PC-9 (cell line): ENCODE measurements around the gene FAXC. TPM values are rescaled to one million over a fixed set of nuclear protein-coding genes. Genes with fewer than 3 reads are reported as not detected.

Experiments
- BruUV-seq: library from RNA; stranded (reverse); fragments of 400-500 nt; replicated peaks from 2 replicates; lab custom pipeline; 2021; lab: Mats Ljungman, UMichigan
- CTCF ChIA-PET: fragments of 300-600 bp; sonication (Branson Sonifier 250); formaldehyde crosslinking; loops from one replicate; lab custom pipeline; 2022; ENCODE audit warnings: antibody characterized with exemption; lab: Charles Lee
- POLR2A ChIA-PET: fragments of 300-600 bp; sonication (Branson Sonifier 250); formaldehyde crosslinking; loops from one replicate; lab custom pipeline; 2022; ENCODE audit warnings: antibody characterized with exemption; ENCODE audit not compliant: unreplicated experiment; lab: Charles Lee
- DNase-seq, 2 experiments: peaks; one replicate each; pipeline versions ENCODE4 v3.0.0 to v3.0.0-alpha.2; 2015 to 2022; ENCODE audit warnings: mixed read lengths in 1 of 2
- H2AFZ ChIP-seq: fragments of 200-600 bp; sonication (generic); 2 replicates; pipeline ENCODE4 v1.8.1; 2017; ENCODE audit warnings: antibody characterized with exemption
- H3F3A ChIP-seq: fragments of 200-600 bp; sonication (generic); 2 replicates; pipeline ENCODE4 v1.8.1; 2017; ENCODE audit warnings: antibody characterized with exemption, mild to moderate bottlenecking, low read depth; ENCODE audit not compliant: insufficient read depth
- H3K27ac ChIP-seq: fragments of 200-600 bp; sonication (generic); 2 replicates; pipeline ENCODE4 v1.6.1; 2016; ENCODE audit warnings: mixed run types
- H3K27me3 ChIP-seq: fragments of 200-600 bp; sonication (generic); 2 replicates; pipeline ENCODE4 v1.6.1; 2016; ENCODE audit warnings: low read depth, mixed run types; ENCODE audit not compliant: insufficient read depth
- H3K36me3 ChIP-seq: fragments of 200-600 bp; sonication (generic); 2 replicates; pipeline ENCODE4 v1.6.1; 2016; ENCODE audit warnings: low read depth, mixed run types
- H3K4me1 ChIP-seq: fragments of 200-600 bp; sonication (generic); replicated peaks from 2 replicates; pipeline ENCODE4 v1.6.1; 2016; ENCODE audit warnings: mixed run types; ENCODE audit not compliant: insufficient read depth
- H3K4me2 ChIP-seq: fragments of 200-600 bp; sonication (generic); 2 replicates; pipeline ENCODE4 v1.6.1; 2017; ENCODE audit warnings: mixed run types
- H3K4me3 ChIP-seq: fragments of 200-600 bp; sonication (generic); 2 replicates; pipeline ENCODE4 v1.6.1; 2016; ENCODE audit warnings: mixed run types
- H3K79me2 ChIP-seq: fragments of 200-600 bp; sonication (generic); 2 replicates; pipeline ENCODE4 v1.6.1; 2017; ENCODE audit warnings: low read depth, mixed run types
- H3K9me2 ChIP-seq: fragments of 200-600 bp; sonication (generic); 2 replicates; pipeline ENCODE4 v1.8.1; 2017; ENCODE audit warnings: mild to moderate bottlenecking; ENCODE audit not compliant: insufficient read depth
- H3K9me3 ChIP-seq: fragments of 200-600 bp; sonication (generic); 2 replicates; pipeline ENCODE4 v1.8.1; 2016; ENCODE audit warnings: low read depth; ENCODE audit not compliant: insufficient read depth
- H4K20me1 ChIP-seq: fragments of 200-600 bp; sonication (generic); 2 replicates; pipeline ENCODE4 v1.8.1; 2017; ENCODE audit not compliant: insufficient read depth
- EZH2 ChIP-seq: fragments of 200-600 bp; sonication (generic); IDR thresholded peaks from 2 replicates; pipeline ENCODE4 v1.8.0; 2017; ENCODE audit warnings: antibody characterized with exemption, low read depth
- intact Hi-C: fragments of 100-400 bp; cut with micrococcal nuclease; formaldehyde crosslinking; loops from one replicate; pipeline ENCODE4 v1.10.0; 2022; ENCODE audit not compliant: unreplicated experiment
- total RNA-seq: library from RNA; stranded (reverse); gene quantifications from 2 replicates; pipeline ENCODE4 v1.2.3, GENCODE V29; 2021
- TF ChIP-seq, protein P1 (sequence below): fragments of 200-600 bp; sonication (generic); conservative IDR thresholded peaks from 2 replicates; pipeline ENCODE4 v1.6.1; 2017; ENCODE audit warnings: mixed run types, antibody characterized with exemption, mild to moderate bottlenecking, moderate library complexity

FAXC gene
- total RNA-seq, 1 experiment from 2014 or later, result 3.3 TPM

DNA sequence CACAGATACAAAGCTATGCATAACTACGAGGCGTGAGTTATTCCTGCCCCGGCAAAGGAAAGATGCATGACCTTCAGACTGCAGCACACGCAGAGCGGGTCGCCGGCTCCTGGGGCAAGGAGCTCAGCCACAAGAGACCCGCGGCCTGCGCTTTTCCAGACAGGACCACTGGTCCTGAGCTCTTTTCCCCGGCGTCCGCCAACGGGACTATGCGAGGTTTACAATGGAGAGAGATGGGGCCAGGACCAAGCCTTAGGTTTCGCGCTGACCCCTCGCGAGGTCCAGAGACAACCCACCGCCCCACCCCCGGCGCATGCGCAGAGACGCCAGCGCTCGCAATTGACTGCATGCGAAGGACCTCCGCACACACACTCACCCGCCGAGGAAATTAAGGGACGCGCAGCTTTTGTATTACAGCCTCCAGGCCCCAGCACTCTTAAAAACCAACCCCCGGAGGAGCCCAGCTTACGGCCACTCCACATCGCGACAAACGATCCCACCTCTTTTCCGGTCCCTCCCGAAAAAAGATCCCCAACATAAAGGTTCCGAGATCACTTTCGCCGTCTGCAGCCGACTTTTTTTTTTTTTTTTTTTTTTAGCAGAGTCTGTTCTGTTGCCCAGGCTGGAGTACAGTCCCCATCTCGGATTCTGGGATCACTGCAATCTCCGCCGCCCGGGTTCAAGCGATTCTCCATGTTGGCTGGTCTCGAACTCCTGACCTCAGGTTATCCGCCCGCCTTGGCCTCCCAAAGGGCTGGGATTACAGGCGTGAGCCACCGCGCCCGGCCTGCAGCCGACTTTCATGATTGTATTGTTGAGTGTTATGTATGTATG lies 44.4 kb upstream of the FAXC start, which contains the start of gene COQ3:
TSS of gene COQ3 (minus strand) at position 498 of the 834 bp plus-strand sequence. CDS start at position 482, 16 bp downstream.
- POLR2A ChIA-PET, result interaction anchor here (0.6 to 0.9 kb wide), 4 partner anchors 15 to 174 kb away, joined by 3 to 47 read pairs (median 6); partner anchors contain the start of gene PNISR

DNA sequence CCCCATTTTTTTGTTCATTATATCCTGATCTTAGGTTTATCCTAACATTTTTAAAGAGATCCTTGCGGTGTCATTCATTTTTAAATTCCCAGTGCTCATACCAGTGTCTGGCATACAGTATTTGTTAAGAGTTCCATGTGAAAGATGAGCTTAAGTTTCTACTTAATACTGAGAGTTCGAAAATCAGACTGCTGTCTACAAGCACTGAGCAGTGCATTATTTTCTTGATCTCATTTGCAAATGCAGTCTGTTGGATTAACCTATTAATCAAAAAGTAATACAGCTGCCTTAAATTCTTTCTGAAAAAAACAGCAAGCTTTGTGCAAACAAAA lies 43.9 kb upstream of the FAXC start:
- H3K36me3 ChIP-seq, result no peaks in the 10 kb centered on the region; the same call in 1 of the 2 replicates
- peak overlapping the region; percentile 96 for H3K4me3 ChIP-seq
- peak overlapping the region; percentile 98 for H3K4me2 ChIP-seq
- H3K4me1 ChIP-seq, result peaks cover 10% of the 10 kb centered on the region; the same call in 1 of the 2 replicates
- H2AFZ ChIP-seq, result peak overlapping the region; percentile 100
- peak overlapping the region; percentile 76 for H3K27ac ChIP-seq
- no peaks in the 10 kb centered on the region for H3K9me2 ChIP-seq
- BruUV-seq, result no TSS peak
- peaks cover 13% of the 10 kb centered on the region; the same call in 1 of the 2 replicates for H3F3A ChIP-seq
- H3K79me2 ChIP-seq, result peaks cover 11% of the 10 kb centered on the region; the same call in 1 of the 2 replicates
- no peaks in the 10 kb centered on the region for H3K27me3 ChIP-seq
- intact Hi-C loops, result loop anchor here (1.0 kb wide), 1 partner anchor 32 kb away; the partner anchor contains the start of gene PNISR
- H3K9me3 ChIP-seq, result no peaks in the 10 kb centered on the region
- no peak for DNase-seq
- H4K20me1 ChIP-seq, result no peaks in the 10 kb centered on the region
- POLR2A ChIA-PET, result interaction anchor here (0.6 to 0.9 kb wide), 3 partner anchors 16 to 175 kb away, joined by 3 to 47 read pairs (median 7); partner anchors contain the start of gene PNISR
- CTCF ChIA-PET, result interaction anchor here (0.7 to 0.9 kb wide), 3 partner anchors 59 to 467 kb away, joined by 4 to 9 read pairs (median 6); no protein-coding TSS in a partner anchor
- TF ChIP-seq EZH2, result no peak
- TF ChIP-seq, protein P1, sequence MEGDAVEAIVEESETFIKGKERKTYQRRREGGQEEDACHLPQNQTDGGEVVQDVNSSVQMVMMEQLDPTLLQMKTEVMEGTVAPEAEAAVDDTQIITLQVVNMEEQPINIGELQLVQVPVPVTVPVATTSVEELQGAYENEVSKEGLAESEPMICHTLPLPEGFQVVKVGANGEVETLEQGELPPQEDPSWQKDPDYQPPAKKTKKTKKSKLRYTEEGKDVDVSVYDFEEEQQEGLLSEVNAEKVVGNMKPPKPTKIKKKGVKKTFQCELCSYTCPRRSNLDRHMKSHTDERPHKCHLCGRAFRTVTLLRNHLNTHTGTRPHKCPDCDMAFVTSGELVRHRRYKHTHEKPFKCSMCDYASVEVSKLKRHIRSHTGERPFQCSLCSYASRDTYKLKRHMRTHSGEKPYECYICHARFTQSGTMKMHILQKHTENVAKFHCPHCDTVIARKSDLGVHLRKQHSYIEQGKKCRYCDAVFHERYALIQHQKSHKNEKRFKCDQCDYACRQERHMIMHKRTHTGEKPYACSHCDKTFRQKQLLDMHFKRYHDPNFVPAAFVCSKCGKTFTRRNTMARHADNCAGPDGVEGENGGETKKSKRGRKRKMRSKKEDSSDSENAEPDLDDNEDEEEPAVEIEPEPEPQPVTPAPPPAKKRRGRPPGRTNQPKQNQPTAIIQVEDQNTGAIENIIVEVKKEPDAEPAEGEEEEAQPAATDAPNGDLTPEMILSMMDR, result no peak

More for the DNA sequence above, 44.4 kb upstream of the FAXC start, which contains the start of gene COQ3:
- peak within 1 kb of the TSS; percentile 76 for H3K27ac ChIP-seq
- CTCF ChIA-PET, result interaction anchor here (0.7 to 0.9 kb wide), 3 partner anchors 59 to 466 kb away, joined by 4 to 9 read pairs (median 6); no protein-coding TSS in a partner anchor
- no peaks in the 10 kb centered on the region for H3K9me2 ChIP-seq
- no peaks in the 10 kb centered on the region for H3K9me3 ChIP-seq
- H3K4me2 ChIP-seq, result peak within 1 kb of the TSS; percentile 98
- peak; percentile 70 to 73 for DNase-seq
- BruUV-seq, result TSS peak; percentile 83
- intact Hi-C loops, result loop anchor here (1.0 kb wide), 2 partner anchors 31 to 45 kb away; partner anchors contain the start of genes FAXC and PNISR
- peaks cover 11% of the 10 kb centered on the region; the same call in 1 of the 2 replicates for H3K79me2 ChIP-seq
- H4K20me1 ChIP-seq, result no peaks in the 10 kb centered on the region
- peak within 1 kb of the TSS; percentile 100 for H2AFZ ChIP-seq
- H3K4me3 ChIP-seq, result peak within 1 kb of the TSS; percentile 96
- no peaks in the 10 kb centered on the region for H3K27me3 ChIP-seq
- H3K36me3 ChIP-seq, result peaks cover 6% of the 10 kb centered on the region; the same call in 1 of the 2 replicates
- H3F3A ChIP-seq, result peaks cover 16% of the 10 kb centered on the region; the same call in 1 of the 2 replicates
- peaks cover 10% of the 10 kb centered on the region; the same call in 1 of the 2 replicates for H3K4me1 ChIP-seq
- TF ChIP-seq, protein P1, result no peak
- TF ChIP-seq EZH2, result no peak

DNA sequence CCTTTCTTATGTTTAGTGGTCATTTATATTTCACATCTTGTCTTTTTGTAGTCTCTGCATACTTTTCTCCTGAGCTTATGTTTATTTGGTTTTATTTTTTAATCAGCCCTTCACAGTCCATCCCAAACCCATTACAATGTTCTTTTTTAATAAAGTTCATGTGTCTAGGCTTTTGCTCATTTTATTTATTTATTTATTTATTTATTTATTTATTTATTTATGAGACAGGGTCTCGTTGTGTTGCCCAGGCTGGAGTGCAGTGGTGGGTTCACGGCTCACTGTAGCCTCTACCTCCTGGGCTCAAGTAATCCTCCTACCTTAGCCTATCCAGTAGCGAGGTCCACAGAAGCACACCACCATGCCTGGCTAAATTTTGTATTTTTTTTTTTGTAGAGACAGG lies 41.4 kb upstream of the FAXC start:
- peaks cover 10% of the 10 kb centered on the region; the same call in 1 of the 2 replicates for H3K4me1 ChIP-seq
- TF ChIP-seq, protein P1, result no peak
- TF ChIP-seq EZH2, result no peak
- no peaks in the 10 kb centered on the region for H3K9me3 ChIP-seq
- ChIA-PET POLR2A (interaction anchor here (0.7 kb wide), 1 partner anchor 13 kb away, joined by 4 read pairs; no protein-coding TSS in a partner anchor), CTCF (no interaction called here)
- no TSS peak for BruUV-seq
- no peaks in the 10 kb centered on the region for H3K27me3 ChIP-seq
- H4K20me1 ChIP-seq, result no peaks in the 10 kb centered on the region
- H3K27ac ChIP-seq, result no peak overlapping the region
- H3K36me3 ChIP-seq, result no peaks in the 10 kb centered on the region
- H3K79me2 ChIP-seq, result peaks cover 11% of the 10 kb centered on the region; the same call in 1 of the 2 replicates
- intact Hi-C loops, result no loop called here
- DNase-seq, result no peak
- H3K9me2 ChIP-seq, result no peaks in the 10 kb centered on the region
- H3F3A ChIP-seq, result peaks cover 13% of the 10 kb centered on the region; the same call in 1 of the 2 replicates
- no peak overlapping the region for H3K4me3 ChIP-seq
- H3K4me2 ChIP-seq, result no peak overlapping the region
- no peak overlapping the region for H2AFZ ChIP-seq
